IPS-NIHi7 (cell line): Measurements from ENCODE around the gene C19orf33.
A peak's percentile ranks its signal among the peaks of the same experiment; 100 is the strongest.
"Not testable (repeated sequence)": the region's sequence is repeated elsewhere in the genome, so short reads cannot be mapped to it uniquely, and the experiment has no call there.

Experiments
- DNase-seq: peaks from one replicate; pipeline ENCODE4 v3.0.0; 2012; ENCODE audit warnings: mixed read lengths; ENCODE audit errors: extremely low spot score

Gene C19orf33

DNA sequence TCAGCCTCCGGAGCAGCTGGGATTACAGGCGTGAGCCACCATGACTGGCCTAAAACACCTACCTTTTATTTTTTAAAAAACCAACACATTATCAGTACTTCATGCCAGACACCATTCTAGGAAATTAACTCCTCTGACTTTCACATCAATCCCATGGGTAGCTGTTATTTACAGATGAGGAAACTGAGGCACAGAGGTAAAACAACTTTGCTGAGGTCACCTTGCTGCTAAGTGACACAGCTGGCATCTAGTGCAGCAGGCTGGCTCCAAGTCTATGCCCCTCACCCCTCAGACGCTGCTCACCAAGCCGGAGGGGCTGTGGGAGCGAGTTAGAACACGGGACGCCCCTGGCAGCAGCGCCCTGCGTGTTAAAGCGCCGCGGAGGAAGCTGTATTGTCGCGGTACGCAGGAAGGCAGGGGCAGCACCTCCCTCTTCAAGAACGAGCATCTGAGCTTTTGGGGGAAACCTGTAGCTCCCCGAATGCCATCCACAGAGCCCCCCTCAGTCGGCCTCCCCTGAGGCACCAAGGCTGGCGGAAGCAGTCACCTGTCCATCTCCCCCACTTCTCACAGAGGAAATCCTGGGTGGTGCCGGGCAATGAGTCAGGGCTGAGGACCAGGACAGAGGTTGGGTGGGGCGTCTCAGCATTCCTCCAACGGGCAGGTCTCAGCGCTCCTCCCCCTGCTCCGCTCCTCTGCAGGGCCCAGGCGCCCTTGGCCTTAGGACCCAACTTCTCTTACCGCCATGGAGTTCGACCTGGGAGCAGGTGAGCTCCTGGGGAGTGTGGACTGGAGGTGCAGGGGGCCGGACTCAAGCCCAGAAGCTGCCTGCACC is at the start of gene C19orf33:
Gene C19orf33 (plus strand): TSS at position 735 of the 835 bp plus-strand sequence. CDS start 11 bp downstream, at position 746.
- peak; percentile 73 for DNase-seq

DNA sequence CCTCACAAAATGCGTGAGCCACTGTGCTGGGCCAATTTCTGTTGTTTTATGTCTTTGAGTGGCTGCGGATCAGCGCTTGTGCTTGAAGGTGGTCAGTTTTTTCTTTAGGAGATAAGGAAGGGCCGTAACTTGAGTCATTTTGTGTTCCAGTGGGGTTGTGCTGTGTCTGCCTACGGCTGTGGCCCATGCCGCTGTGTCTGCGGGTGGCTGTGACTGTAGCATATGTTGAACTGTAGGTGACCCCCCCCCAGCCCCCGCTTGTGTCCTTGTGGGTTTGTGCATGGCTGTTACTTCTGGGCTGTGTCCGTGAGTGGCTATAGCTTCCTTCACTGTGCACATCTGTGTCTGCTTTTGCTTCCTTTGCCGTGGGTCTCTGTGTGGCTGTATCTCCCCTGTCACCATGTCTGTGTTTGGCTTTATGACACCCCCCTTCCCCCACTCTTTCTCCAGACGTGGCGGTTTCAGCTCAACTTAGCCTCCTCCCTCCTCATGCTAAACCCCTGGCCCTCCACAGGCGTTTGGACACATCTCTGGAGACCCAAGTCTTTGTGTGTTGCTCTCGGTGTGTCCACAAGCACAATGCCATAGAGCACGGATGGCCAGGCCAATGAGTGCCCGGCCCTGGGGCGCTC is 48.6 kb upstream of the C19orf33 start:
- no peak for DNase-seq

DNA sequence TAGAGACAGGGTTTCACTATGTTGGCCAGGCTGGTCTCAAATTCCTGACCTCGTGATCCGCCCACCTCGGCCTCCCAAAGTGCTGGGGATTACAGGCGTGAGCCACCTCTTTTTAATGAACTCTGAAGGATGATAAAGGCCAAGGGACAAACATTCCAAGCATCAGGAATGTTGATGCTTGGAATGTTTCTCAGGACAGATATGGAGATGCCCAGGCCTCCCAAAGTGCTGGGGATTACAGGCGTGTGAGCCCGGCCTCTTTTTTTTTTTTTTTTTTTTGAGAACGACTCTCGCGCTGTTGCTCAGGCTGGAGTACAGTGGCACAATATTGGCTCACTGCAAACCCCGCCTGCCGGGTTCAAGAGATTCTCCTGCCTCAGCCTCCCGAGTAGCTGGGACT is 42.1 kb upstream of the C19orf33 start:
- not testable (repeated sequence) for DNase-seq

DNA sequence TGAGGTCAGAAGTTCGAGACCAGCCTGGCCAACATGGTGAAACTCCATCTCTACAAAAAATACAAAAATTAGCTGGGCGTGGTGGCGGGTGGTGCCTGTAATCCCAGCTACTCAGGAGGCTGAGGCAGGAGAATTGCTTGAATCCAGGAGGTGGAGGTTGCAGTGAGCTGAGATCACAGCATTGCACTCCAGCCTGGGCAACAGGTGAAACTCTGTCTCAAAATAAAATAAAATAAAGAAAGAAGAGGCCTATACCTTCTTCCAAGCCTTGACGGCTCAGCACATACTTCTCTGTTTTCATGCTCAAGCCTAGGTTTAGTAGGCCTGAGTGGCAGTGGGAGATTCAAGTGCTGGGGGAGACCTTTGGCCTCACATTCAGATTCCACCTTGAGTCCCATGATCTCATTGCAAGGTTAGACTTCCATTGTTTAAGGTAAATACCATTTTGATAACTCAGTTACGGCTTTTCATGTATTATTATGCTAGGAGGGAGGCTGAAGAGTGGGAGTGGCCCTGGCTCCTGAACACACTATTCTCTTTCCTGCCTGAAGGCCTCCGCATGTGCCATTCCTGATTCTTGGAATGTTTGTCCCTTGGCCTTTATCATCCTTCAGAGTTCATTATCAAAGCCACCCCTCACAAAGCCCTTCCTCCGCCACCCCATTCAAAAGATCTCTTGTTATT is 41.3 kb upstream of the C19orf33 start:
- no peak for DNase-seq

DNA sequence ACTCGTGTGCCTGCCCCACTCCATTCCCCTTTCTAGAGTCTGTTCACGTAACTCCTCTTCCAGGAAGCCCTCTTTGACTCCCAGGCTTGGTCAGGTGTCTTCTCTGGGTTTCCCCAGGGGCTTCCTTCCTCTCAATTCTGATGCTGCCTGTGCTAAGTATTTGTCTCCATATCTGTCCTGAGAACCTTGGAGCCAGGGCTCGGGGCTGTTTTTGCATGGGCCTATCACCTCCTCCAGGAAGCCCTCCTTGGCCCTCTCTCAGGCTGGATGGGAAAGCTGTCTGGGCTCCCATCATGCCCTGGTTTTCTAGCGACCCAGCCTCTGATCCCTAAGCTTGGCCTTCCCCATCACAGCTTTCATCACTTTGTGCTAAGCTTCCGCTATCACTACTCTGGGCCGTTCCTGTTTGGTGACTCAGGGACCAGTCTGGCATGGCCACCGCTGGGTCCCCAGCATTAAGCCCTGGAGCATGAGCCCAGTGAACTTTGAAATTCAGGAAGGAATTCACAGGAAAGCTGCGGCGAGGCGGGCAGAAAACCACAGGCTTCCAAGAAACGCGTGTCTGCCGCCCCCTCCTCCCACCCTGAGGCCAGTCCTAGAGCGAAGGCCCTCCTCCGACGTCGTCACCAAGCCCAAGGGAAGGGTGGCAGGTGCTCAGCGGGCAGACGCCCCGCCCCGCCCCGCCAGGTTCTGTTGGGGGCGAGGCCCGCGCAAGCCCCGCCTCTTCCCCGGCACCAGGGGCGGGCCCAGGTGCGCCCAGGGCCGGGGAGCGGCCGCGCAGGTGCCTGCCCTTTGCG is 40.2 kb upstream of the C19orf33 start:
- peak; percentile 95 for DNase-seq

DNA sequence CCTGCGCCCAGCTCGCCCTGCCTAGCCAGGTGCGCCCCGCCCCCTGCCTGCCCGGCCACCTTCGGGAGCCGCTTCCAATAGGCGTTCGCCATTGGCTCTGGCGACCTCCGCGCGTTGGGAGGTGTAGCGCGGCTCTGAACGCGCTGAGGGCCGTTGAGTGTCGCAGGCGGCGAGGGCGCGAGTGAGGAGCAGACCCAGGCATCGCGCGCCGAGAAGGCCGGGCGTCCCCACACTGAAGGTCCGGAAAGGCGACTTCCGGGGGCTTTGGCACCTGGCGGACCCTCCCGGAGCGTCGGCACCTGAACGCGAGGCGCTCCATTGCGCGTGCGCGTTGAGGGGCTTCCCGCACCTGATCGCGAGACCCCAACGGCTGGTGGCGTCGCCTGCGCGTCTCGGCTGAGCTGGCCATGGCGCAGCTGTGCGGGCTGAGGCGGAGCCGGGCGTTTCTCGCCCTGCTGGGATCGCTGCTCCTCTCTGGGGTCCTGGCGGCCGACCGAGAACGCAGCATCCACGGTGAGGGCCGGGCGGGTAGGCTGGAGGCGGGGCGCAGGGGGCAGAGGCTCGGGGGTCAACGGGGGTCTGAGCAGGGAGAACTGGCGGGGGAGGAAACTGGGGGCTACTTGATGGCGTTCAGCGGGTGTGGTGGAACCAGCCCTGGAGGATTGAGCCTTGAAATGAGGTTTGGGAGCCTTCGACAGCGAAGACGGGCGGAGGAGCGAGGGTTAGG is 39.4 kb upstream of the C19orf33 start, which contains the start of gene SPINT2:
Gene SPINT2 (plus strand): TSS at position 88 of the 727 bp plus-strand sequence. CDS start 320 bp downstream, at position 408.
- peak; percentile 85 for DNase-seq

DNA sequence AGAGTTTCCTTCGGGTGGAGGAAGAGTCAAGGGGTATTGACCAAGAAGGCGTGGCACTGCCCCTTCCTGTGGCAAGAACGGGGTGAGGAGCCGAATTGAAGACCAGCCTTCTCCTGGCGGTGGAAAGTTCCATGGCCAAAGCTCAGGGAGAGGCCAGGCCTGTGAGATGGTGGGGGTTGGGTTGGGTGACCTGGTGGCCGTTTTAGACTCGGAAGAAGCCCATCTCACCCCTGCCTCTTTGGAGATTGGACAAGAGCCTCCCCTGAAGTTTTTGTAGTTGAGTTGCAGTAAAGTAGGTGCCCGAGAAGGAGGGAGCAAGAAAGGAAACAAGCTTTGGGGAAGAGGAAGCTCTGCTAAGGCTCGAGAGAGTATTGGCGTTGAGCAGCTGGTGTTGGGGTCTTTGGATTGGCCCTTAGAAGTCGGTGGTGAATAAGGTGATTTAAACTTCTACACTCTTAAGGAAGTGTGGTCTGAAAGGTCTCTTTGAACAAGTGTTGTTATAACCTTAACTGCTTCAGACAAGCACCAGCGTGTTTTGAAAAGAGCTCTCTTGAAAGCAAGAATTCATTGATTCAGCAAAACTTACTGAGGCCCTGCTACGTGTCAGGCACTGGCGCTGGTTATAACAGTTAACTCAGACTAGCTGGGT is 38.7 kb upstream of the C19orf33 start:
- no peak for DNase-seq

DNA sequence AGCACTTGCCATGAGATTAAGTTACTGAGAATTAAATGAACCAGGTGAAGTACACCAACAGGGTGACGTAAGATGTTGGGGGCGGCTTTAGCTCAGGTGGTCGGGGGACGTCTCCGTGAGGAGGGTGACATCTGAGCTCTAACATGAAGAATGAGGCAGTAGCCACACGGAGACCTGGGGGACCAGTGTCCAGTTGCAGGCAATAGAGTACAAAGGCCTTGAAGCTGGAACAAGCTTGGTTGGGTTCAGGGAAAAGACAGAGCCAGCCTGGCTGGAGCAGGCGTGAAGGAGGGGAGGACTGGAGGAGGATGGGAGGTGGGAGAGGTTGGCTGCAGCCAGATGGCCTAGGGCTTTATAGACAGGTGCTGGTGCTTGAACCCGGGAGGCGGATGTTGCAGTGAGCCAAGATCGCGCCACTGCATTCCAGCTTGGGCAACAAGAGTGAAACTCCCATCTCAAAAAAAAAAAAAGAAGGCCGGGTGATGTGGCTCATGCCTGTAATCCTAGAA is 38.1 kb upstream of the C19orf33 start:
- DNase-seq: no peak

DNA sequence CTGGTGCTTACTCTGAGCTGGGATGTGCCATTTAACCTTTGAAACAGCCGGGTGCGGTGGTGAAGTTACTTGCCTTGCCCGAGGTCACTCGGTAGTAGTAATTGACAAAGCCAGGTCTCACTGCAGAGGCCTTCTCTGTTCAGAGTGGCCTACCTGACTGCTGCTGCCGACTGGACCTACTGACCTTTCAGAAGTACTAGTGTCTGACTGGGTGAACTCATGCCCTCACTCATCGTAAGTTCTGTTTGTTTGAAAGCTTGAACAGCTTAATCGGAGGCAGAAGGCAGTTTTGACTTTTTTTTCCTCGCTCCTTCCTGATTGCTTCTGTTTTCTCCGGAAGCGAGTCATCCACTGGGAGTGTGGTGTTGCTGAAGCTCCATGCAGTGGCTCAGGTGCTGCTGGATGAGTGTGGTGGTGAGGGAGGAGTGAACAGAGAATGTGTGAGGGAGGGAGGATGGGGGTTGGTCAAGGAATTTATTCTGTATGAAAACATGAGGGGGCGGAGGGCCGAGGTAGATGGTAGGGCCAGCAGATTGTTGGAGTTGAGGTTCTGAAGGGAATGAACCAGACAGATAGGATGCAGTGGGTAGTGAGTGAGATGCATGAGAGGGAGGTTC is 37.0 kb upstream of the C19orf33 start:
- DNase-seq: no peak

DNA sequence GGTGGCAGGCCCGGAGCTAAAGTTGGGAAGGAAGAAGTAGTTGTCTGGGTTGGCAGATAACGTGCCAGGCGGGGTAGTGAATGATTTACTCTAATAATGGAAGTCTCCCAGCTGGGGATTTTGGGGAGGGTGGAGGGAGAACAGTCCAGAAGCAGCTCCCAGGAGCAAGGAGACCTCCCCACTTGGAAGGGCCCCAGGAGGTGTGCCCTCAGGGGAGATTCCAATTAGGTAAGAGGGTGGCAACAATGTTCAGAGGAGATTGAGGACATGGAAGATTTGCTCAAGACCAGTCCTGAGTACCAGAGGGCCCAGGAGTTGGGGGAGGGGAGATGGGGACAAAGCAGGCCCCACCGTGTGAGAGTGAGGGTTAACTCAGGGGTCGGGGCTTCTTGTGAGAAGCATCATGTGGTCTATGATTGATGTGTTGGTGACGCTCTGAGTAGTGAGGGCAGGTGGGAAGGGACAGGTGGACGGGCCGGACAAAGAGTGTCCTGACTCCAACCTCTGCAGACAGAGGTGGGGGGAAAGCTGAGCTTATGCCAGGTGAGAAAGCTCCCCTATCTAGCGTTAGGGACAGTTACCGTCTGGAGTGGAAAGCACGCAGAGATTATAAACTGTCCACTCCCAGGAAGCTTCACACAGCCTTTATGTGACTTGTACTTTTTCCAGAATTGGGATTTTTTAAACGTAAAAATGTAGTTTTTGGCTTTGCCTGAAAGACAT is 36.1 kb upstream of the C19orf33 start:
- DNase-seq: no peak

DNA sequence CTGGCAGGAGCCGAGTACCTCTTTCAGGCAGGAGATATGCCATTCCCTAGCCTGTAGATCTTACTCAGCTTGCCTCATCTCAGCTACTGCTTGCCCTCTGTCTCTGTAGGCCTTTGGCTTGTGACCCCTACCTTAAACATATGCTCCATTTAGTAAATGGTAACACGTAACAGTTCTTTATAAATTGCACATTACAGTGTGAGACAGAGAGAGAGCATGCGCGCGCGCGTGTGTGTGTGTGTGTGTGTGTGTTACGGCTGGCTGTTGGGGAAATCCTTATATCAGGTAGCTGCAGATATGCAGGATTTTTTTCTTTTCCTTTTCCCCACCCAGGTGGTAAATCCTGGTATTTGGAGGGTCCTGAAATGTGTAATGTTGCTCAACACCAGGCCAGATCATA is 35.5 kb upstream of the C19orf33 start:
- DNase-seq: no peak

DNA sequence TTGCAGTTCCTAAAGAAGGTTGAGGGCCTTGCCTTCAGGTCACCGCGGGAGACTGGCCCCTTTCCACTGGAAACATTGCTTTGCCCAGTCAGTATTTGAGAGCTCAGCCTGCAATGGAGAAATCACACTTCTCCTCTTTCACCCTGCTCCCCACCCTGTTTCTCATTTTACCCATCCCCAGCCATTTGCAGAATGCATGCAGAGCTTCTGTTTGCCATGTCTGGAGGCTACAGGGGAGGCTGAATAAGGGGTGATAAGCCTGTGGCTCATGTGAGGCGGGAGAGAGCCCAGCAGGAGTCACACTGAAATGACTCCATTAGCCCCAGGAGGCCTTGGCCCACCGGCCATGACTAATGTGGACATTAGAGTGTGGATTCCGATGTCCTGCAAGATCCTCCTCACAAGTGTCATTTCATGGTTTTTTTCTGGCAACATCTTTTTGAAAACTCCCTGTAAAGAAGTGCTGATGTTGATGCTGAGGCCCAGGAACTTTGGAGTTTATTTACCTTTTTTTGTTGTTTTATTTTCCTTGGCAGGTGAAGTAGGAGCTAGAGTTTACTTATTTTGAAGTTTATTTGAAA is 33.4 kb upstream of the C19orf33 start:
- DNase-seq: no peak

DNA sequence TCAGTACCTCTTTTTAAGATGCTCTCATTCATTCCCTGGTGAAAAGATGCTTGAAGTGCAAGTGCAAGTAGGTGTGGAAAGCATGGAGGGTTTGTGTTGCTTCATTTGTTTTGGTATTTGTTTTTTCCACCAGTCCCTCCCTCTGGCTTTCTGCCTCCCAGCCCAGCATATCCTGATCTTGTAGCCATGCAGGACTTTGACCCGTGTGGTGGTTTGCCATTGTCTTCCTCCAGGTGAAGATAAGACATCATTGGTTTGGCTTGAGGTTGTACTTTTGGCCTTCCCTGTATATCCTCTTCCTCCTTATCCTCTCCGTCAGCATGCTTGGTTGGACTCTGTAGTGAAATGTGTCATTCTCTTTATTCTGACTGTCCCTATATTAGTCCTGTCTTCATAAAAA is 30.6 kb upstream of the C19orf33 start:
- no peak for DNase-seq

DNA sequence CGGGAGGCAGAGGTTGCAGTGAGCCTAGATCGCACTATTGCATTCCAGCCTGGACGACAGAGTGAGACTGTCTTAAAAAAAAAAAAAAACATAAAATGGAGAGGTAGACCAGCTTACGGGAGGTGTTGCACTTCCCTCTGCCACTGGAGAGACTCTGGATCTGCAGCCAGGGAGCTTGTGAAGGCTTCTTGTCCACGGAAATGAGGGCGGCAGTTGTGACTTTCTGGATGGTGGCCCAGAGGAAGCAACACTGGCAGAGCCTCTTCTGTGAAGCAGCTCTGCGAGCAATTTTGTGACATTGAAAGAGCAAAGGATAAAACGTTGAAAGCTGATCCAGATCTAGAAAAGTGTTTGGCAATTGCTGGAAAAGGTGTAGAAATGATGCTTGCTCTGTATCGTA is 29.3 kb upstream of the C19orf33 start:
- no peak for DNase-seq

DNA sequence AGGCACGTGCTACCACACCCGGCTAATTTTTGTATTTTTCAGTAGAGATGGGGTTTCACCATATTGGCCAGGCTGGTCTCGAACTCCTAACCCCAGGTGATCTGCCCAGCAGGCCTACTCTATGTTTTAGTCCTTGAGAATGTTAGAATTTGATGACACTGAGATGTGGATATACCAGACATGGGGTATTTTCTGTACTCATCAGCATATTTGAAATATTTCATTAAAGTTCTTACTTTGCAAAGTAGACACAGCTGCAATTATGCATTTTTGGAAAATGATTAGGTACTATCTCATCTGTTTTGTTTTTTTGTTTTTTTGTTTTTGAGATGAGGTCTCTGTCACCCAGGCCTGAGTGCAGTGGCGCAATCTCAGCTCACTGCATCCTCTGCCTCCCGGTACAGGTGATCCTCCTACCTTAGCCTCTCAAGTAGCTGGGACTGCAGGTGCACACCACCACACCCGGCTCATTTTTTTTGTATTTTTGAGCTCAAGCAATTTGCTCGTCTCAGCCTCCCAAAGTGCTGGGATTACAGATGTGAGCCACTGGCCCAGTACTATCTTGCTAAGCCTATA is 27.0 kb upstream of the C19orf33 start:
- no peak for DNase-seq

DNA sequence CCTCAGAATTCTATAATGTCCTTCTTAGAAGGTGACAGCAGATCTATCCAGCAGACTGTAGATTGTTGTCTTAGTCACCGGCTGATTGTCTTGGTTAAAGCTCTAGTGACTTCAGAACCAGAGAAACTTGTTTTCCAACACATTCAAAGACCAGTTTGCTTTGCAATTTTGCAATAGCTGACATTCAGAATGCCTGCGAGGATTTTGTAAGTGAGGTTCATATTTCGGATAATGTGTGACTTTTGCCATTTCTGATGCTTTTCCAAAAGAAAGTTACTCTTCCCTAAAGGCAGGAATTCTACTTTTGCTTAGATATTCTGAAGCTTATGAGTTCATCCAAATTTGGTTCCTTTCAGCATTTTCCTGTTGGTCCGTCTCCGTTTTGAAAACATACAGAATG is 26.5 kb upstream of the C19orf33 start:
- DNase-seq: no peak

DNA sequence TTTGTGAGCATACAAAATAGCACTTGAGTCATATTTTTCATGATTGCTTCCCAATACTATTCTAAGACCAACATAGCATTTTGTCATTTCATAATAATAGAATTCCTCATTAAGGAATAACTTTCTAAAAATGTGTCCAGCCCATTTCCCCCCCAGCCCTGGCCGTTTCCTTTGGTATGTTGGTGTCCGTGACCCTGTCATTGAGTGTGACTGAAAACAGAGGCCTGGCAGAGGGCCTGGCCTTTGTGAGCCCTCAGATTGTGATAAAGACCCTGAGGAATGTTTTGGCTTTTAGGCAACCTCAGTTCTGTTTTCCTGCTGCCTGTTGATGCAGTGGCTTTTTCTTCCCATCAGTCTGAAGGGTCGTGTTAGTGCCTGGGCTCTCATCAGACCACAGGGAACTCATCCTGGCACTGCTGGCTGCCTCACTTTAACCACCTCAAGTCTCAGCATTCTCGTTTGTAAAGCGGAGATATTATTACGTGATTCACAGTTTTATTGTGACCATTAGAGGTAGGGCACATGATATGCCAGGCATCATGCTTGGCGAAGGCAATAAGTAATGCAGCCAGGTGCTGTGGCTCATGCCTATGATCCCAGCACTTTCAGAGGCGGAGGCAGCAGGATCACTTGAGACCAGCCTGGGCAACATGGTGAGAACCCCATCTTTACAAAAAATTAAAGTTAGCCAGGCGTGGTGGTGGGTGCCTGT is 25.9 kb upstream of the C19orf33 start:
- no peak for DNase-seq

DNA sequence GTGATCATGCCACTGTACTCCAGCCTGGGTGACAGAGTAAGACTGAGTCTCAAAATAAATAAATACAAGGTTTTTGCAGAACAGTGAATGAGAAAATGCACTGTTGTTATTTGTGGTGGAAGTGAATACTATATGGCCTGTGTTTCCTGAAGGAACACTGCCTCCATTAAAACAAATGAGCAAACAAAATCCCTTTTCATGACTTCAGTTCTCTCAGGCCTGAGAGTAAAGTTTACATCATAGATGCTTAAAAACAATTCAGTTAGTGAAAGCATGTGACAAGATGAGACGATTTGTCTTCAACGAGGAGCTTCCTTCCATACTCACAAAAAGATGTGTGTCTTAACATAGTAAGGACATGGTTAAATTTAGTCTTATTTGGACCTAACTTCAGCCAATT is 25.3 kb upstream of the C19orf33 start:
- no peak for DNase-seq
